ENCODE results near the gene ANKLE1.

Gene ANKLE1

DNA sequence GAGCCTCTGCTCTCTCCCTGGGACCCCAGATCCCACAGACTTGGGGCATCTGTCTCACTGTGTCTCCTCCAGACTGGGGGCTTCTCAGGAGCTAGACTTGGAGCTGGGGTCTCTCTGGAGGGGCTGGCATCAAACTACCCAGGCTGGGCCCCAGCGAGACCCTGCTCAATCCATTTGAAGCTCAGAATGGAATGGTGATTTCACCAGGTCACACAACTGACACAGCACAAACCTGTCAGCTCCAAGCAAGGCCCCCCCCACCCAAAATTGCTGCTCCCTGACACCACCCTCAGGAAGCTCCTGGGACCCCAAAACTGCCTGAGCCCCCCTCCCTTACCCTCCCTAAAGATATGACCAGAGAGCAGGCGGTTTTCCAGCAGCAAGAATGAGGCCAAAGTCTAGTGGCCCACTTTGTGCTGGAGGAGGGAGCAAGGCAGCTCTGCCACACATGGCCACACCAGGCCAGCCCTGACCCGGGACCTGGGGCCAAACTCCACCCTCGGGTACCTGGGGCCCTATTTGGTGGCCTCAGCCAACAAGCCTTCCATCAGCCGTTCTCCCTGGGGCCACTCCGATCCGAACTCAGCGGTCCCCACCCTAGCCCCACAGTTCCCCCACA lies 38.4 kb upstream of the ANKLE1 start:
- Histone ChIP-seq H3K27ac (replicated peaks) (no peak overlapping the region), H3K4me3 (replicated peaks; ENCODE audit: insufficient read depth, low read length) (peak overlapping the region; percentile 67; the same call in 1 of the 2 replicates), H3K27me3 (ENCODE audit: insufficient read depth, poor library complexity, severe bottlenecking) (no peaks in the 10 kb centered on the region)
- TF ChIP-seq, protein P1, sequence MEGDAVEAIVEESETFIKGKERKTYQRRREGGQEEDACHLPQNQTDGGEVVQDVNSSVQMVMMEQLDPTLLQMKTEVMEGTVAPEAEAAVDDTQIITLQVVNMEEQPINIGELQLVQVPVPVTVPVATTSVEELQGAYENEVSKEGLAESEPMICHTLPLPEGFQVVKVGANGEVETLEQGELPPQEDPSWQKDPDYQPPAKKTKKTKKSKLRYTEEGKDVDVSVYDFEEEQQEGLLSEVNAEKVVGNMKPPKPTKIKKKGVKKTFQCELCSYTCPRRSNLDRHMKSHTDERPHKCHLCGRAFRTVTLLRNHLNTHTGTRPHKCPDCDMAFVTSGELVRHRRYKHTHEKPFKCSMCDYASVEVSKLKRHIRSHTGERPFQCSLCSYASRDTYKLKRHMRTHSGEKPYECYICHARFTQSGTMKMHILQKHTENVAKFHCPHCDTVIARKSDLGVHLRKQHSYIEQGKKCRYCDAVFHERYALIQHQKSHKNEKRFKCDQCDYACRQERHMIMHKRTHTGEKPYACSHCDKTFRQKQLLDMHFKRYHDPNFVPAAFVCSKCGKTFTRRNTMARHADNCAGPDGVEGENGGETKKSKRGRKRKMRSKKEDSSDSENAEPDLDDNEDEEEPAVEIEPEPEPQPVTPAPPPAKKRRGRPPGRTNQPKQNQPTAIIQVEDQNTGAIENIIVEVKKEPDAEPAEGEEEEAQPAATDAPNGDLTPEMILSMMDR (IDR thresholded peaks at IDR 0.05; ENCODE audit: insufficient read depth, low read length) = no peak
- TF ChIP-seq GABPA (IDR thresholded peaks at IDR 0.05; ENCODE audit: low read depth) (no peak), POLR2AphosphoS5 (IDR thresholded peaks at IDR 0.05; ENCODE audit: low read depth) (no peak), SPI1 (IDR thresholded peaks at IDR 0.05; ENCODE audit: borderline replicate concordance, low read depth) (no peak)
- TF ChIP-seq, protein P2, sequence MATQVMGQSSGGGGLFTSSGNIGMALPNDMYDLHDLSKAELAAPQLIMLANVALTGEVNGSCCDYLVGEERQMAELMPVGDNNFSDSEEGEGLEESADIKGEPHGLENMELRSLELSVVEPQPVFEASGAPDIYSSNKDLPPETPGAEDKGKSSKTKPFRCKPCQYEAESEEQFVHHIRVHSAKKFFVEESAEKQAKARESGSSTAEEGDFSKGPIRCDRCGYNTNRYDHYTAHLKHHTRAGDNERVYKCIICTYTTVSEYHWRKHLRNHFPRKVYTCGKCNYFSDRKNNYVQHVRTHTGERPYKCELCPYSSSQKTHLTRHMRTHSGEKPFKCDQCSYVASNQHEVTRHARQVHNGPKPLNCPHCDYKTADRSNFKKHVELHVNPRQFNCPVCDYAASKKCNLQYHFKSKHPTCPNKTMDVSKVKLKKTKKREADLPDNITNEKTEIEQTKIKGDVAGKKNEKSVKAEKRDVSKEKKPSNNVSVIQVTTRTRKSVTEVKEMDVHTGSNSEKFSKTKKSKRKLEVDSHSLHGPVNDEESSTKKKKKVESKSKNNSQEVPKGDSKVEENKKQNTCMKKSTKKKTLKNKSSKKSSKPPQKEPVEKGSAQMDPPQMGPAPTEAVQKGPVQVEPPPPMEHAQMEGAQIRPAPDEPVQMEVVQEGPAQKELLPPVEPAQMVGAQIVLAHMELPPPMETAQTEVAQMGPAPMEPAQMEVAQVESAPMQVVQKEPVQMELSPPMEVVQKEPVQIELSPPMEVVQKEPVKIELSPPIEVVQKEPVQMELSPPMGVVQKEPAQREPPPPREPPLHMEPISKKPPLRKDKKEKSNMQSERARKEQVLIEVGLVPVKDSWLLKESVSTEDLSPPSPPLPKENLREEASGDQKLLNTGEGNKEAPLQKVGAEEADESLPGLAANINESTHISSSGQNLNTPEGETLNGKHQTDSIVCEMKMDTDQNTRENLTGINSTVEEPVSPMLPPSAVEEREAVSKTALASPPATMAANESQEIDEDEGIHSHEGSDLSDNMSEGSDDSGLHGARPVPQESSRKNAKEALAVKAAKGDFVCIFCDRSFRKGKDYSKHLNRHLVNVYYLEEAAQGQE (IDR thresholded peaks at IDR 0.05; ENCODE audit: insufficient replicate concordance, low read depth) = no peak
- no peak for DNase-seq (ENCODE audit: low read depth in 1 of 2, low spot score in 1 of 2)

DNA sequence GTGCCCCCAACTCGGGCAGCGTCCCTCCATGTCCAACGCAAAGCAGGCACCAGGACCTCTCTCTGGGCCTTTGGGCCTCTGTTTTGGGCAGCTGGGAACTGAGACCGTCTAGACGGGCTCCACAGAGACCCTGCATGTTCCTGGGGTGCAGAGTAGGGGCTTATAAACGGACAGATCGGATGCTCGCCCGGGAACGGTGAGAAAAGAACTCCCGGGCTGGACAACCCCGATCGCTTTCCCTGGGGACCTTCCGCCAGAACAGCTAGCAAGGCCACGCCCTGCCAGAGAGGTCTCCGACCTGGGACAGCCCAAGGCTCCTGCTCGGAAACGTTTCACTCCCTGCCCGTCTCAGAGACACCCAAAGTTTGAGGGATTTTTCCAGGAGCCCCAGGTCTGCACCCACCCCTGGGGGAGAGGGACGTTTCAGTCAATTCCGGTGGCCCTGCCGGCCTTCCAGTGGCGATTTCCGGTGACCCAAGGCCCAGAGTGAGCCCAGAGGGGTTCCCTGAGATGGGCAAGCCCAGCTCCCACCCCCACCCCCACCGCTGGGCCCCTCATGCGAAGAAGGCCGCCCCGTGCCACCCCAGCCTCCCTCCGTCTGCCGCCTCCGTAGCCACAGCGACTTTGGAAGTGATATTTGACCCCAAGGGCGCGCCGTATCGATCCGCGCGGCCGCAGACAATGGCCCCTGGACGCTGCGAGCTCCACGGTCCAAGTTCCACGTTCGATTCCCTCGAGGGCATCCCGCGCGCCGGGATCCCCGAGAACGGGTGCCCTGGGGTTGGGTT lies 37.7 kb upstream of the ANKLE1 start:
- peak overlapping the region; percentile 67 for H3K4me3 ChIP-seq (replicated peaks; ENCODE audit: insufficient read depth, low read length)
- no peaks in the 10 kb centered on the region for H3K27me3 ChIP-seq (ENCODE audit: insufficient read depth, poor library complexity, severe bottlenecking)
- H3K27ac ChIP-seq (replicated peaks) = no peak overlapping the region
- DNase-seq (ENCODE audit: low read depth in 1 of 2, low spot score in 1 of 2) = no peak
- TF ChIP-seq, protein P2 (IDR thresholded peaks at IDR 0.05; ENCODE audit: insufficient replicate concordance, low read depth) = no peak

DNA sequence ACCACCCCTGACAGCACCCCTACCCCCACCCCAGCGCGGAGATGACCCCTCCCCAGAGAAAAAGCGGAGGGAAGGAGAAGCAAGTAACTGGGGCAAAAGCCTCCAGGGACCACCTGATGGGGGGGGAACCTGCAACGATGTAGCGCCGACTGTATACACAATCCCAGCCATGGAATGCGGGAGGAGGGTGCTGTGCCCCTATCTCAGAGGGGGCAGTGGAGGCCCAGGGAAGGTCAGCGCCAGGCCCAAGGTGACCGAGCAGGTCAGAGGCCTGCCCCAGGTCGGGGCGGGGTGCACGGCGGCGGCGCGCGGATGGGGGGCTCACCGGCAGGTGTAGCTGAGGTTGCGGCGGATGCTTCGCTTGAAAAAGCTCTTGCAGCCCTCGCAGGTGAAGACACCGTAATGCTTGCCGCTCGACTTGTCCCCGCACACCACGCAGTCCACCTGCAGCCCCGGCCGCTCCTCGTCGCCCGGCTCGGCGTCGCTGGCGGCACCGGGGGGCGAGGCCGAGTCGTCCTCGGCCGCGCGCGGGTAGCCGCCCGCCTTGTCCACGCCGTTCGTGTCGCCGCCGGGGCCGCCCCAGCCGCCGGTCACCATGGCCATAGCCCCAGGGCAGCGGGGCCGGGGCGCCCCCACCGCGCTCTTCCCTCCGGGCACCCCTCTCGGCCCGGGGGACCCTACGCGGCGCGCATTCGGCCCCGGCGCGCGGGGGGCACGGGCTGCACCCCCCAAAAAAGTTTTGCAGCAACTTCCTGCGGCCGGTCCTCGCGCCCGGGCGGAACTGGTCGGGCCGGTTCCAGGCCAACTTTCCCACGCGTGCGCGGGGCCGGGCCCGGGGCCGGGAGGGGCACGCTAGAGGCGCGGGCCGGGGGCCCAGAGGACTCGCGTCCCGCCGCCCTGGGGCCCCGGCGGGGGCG lies 36.8 kb upstream of the ANKLE1 start:
- 0 out of 2 replicates have a peak overlapping the region, but pooled peaks have one; percentile 18 for H3K27ac ChIP-seq (replicated peaks)
- TF ChIP-seq SPI1 (IDR thresholded peaks at IDR 0.05; ENCODE audit: borderline replicate concordance, low read depth) = no peak
- TF ChIP-seq, protein P1 (IDR thresholded peaks at IDR 0.05; ENCODE audit: insufficient read depth, low read length) = no peak
- TF ChIP-seq GABPA (IDR thresholded peaks at IDR 0.05; ENCODE audit: low read depth) = no peak
- no peak for TF ChIP-seq POLR2AphosphoS5 (IDR thresholded peaks at IDR 0.05; ENCODE audit: low read depth)
- TF ChIP-seq, protein P2 (IDR thresholded peaks at IDR 0.05; ENCODE audit: insufficient replicate concordance, low read depth) = no peak
- no peaks in the 10 kb centered on the region for H3K27me3 ChIP-seq (ENCODE audit: insufficient read depth, poor library complexity, severe bottlenecking)
- peak overlapping the region; percentile 67 for H3K4me3 ChIP-seq (replicated peaks; ENCODE audit: insufficient read depth, low read length)
- DNase-seq (ENCODE audit: low read depth in 1 of 2, low spot score in 1 of 2) = no peak
